ENCODE measurements around the gene PIK3C2G.

PIK3C2G gene

DNA sequence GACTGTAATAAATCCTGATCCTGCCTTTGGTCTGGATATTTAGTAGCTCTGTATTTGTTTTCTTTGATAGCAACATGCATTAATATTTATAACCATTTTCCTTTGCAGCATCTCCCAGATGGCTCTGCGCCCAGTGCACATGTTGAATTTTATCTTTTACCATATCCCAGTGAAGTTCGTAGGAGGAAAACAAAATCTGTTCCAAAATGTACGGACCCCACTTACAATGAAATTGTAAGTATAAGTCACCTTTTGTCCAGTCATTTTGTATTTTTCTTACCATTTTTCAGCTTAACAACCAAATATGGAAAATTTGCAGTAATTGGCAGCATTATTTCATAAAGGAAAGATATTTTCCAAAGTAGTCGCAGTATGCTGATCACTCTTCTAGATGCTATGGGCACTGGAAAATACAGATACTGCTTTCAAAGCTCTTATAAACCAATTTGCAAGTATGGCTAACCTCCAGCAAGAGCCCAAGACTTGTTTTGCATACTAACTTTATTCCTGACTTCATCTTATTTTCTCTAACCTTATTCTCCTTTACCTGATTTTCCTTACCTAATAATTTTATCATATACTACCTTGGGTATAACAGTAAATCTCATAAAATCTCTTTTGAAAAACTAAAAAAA lies 379.1 kb downstream of the PIK3C2G start:
- Histone ChIP-seq H3K4me3 (ENCODE audit: low read depth in 1 of 2, low read length in 2 of 2) (no peak overlapping the region), H3K27me3 (ENCODE audit: insufficient read depth, low read length, poor library complexity) (no peaks in the 10 kb centered on the region), H3K36me3 (ENCODE audit: insufficient read depth, low read length) (no peaks in the 10 kb centered on the region), H4K20me1 (ENCODE audit: insufficient read depth, low read length) (no peaks in the 10 kb centered on the region), H3K9me3 (ENCODE audit: insufficient read depth, low read length, severe bottlenecking) (no peaks in the 10 kb centered on the region), H3K27ac (ENCODE audit: low read length) (no peak overlapping the region), H3K79me2 (ENCODE audit: insufficient read depth, low read length) (no peaks in the 10 kb centered on the region), H2AFZ (ENCODE audit: low read depth, low read length) (no peak overlapping the region), H3K9ac (ENCODE audit: low read depth, low read length) (no peak overlapping the region), H3K4me2 (ENCODE audit: insufficient read depth, low read length) (no peak overlapping the region), H3K4me1 (ENCODE audit: insufficient read depth, low read length) (no peaks in the 10 kb centered on the region)
- TF ChIP-seq, protein P1, sequence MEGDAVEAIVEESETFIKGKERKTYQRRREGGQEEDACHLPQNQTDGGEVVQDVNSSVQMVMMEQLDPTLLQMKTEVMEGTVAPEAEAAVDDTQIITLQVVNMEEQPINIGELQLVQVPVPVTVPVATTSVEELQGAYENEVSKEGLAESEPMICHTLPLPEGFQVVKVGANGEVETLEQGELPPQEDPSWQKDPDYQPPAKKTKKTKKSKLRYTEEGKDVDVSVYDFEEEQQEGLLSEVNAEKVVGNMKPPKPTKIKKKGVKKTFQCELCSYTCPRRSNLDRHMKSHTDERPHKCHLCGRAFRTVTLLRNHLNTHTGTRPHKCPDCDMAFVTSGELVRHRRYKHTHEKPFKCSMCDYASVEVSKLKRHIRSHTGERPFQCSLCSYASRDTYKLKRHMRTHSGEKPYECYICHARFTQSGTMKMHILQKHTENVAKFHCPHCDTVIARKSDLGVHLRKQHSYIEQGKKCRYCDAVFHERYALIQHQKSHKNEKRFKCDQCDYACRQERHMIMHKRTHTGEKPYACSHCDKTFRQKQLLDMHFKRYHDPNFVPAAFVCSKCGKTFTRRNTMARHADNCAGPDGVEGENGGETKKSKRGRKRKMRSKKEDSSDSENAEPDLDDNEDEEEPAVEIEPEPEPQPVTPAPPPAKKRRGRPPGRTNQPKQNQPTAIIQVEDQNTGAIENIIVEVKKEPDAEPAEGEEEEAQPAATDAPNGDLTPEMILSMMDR (IDR thresholded peaks at IDR 0.05; ENCODE audit: borderline replicate concordance, extremely low read depth, low read length, poor library complexity, severe bottlenecking): no peak
- TF ChIP-seq EZH2 (IDR thresholded peaks at IDR 0.05; ENCODE audit: borderline replicate concordance, low read depth, low read length, severe bottlenecking): no peak
- DNase-seq (no peak), ATAC-seq (ENCODE audit: insufficient read depth, low read depth) (no peak)

DNA sequence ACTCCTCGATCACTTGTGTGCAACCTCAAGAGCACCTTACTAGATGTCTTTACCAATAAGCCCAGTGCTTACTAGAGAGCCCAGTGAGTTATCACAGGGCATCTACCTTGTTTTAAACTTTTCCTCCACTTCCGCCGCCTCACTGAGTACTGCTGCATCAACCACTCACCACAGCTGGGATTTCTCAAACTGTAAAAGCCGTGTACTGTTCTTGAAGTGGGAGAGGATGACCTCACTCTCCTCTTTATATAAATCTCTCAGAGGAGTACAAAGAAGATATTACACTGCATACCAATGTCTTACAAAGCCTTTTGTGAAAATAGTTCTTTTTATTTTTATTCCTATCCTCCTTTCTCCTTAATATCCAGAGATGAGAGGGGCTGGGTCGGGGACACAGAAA lies 382.4 kb downstream of the PIK3C2G start:
- H3K9ac ChIP-seq (ENCODE audit: low read depth, low read length): no peak overlapping the region
- no peak overlapping the region for H2AFZ ChIP-seq (ENCODE audit: low read depth, low read length)
- no peak for ATAC-seq (ENCODE audit: insufficient read depth, low read depth)
- no peak overlapping the region for H3K4me2 ChIP-seq (ENCODE audit: insufficient read depth, low read length)
- H3K79me2 ChIP-seq (ENCODE audit: insufficient read depth, low read length): no peaks in the 10 kb centered on the region
- no peak overlapping the region for H3K27ac ChIP-seq (ENCODE audit: low read length)
- peaks cover 5% of the 10 kb centered on the region for H3K27me3 ChIP-seq (ENCODE audit: insufficient read depth, low read length, poor library complexity)
- H4K20me1 ChIP-seq (ENCODE audit: insufficient read depth, low read length): no peaks in the 10 kb centered on the region
- H3K4me3 ChIP-seq (ENCODE audit: low read depth in 1 of 2, low read length in 2 of 2): no peak overlapping the region
- H3K9me3 ChIP-seq (ENCODE audit: insufficient read depth, low read length, severe bottlenecking): no peaks in the 10 kb centered on the region
- TF ChIP-seq, protein P1 (IDR thresholded peaks at IDR 0.05; ENCODE audit: borderline replicate concordance, extremely low read depth, low read length, poor library complexity, severe bottlenecking): no peak
- TF ChIP-seq EZH2 (IDR thresholded peaks at IDR 0.05; ENCODE audit: borderline replicate concordance, low read depth, low read length, severe bottlenecking): no peak
- no peaks in the 10 kb centered on the region for H3K4me1 ChIP-seq (ENCODE audit: insufficient read depth, low read length)
- H3K36me3 ChIP-seq (ENCODE audit: insufficient read depth, low read length): no peaks in the 10 kb centered on the region
- DNase-seq: no peak

DNA sequence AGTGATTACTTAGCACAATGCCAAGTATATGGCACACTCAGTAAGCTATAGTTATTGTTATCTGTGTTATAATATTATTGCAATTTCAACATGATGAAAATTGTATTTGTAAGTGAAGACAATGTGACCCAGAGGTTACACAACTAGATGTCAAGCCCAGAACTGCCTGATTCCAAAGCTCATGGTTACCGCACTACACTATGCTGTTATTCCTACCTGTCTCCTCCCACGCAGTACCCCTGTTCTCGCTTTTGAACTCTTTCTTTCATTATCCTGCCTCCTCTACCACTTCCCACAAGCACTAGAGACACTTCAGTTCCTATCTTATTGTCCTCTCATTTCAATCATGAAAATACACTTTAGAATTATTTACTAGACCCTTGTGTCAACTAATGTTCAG lies 383.2 kb downstream of the PIK3C2G start:
- Histone ChIP-seq H3K4me3 (ENCODE audit: low read depth in 1 of 2, low read length in 2 of 2) (no peak overlapping the region), H3K27ac (ENCODE audit: low read length) (no peak overlapping the region), H3K4me2 (ENCODE audit: insufficient read depth, low read length) (no peak overlapping the region), H3K79me2 (ENCODE audit: insufficient read depth, low read length) (no peaks in the 10 kb centered on the region), H3K36me3 (ENCODE audit: insufficient read depth, low read length) (no peaks in the 10 kb centered on the region), H3K4me1 (ENCODE audit: insufficient read depth, low read length) (no peaks in the 10 kb centered on the region), H3K9ac (ENCODE audit: low read depth, low read length) (no peak overlapping the region), H4K20me1 (ENCODE audit: insufficient read depth, low read length) (no peaks in the 10 kb centered on the region), H3K27me3 (ENCODE audit: insufficient read depth, low read length, poor library complexity) (peaks cover 5% of the 10 kb centered on the region), H2AFZ (ENCODE audit: low read depth, low read length) (no peak overlapping the region), H3K9me3 (ENCODE audit: insufficient read depth, low read length, severe bottlenecking) (no peaks in the 10 kb centered on the region)
- TF ChIP-seq, protein P1 (IDR thresholded peaks at IDR 0.05; ENCODE audit: borderline replicate concordance, extremely low read depth, low read length, poor library complexity, severe bottlenecking): no peak
- no peak for TF ChIP-seq EZH2 (IDR thresholded peaks at IDR 0.05; ENCODE audit: borderline replicate concordance, low read depth, low read length, severe bottlenecking)
- ATAC-seq (ENCODE audit: insufficient read depth, low read depth) (no peak), DNase-seq (no peak)

All from DND-41 (cell line).